Epithelial cell of esophagus (primary cell): ENCODE results near the gene CERS6.
"Not testable (repeated sequence)": the region's sequence is repeated elsewhere in the genome, so short reads cannot be mapped to it uniquely, and the experiment has no call there.

Experiments used
- DNase-seq: peaks from one replicate; pipeline ENCODE4 v3.0.0; 2010; ENCODE audit warnings: low read depth
- H3K4me3 ChIP-seq: 2 replicates; pipeline ENCODE4 v1.5.1; 2011; ENCODE audit warnings: mild to moderate bottlenecking, low read length, control low read depth
- TF ChIP-seq, protein P1 (sequence below): IDR thresholded peaks from 2 replicates; pipeline ENCODE4 v1.5.1; 2011; ENCODE audit warnings: low read depth, mild to moderate bottlenecking, low read length, control low read depth, inconsistent platforms; ENCODE audit not compliant: insufficient read depth; ENCODE audit errors: missing control alignments

Gene CERS6

DNA sequence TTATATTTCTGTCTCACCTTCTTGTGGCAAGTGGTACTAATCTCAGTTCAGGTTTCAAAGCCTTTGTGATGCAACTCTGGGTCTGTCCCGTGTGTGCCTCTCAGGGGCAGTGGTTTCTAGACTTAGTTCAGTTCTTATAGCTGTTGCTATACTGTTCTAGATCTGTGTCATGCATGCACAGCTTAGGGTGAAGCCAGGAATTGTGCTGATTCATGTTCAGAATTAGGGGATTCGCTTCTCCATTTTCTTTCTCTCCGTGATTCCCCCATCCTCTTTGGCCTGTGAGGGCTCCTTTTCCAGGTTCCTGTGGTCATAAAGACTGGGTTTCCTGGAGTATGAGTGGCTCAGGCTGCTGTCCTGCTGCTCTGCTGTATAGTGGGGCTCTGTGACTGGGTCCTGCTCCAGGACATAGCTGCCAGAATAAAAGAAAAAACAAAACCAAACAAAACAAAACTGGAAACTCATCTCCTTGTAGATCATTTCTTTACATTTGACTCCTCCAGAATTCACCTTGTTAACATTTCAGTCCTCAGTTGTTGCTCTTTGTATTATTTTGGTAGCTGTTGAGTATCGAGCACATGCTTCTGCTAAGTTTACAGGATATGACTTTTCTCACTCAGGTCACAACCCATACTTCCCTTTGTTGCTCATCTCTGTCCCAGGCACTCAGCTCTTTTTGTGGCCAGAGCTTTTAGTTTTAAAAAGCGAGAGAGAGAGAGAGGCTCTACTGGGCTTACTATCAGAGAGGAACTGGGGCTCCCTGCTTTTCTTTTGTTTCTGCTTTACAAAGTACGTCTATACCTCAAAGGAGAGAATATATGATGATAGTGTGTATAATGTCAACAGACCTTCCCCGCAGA is 34.2 kb downstream of the CERS6 start:
- TF ChIP-seq, protein P1, sequence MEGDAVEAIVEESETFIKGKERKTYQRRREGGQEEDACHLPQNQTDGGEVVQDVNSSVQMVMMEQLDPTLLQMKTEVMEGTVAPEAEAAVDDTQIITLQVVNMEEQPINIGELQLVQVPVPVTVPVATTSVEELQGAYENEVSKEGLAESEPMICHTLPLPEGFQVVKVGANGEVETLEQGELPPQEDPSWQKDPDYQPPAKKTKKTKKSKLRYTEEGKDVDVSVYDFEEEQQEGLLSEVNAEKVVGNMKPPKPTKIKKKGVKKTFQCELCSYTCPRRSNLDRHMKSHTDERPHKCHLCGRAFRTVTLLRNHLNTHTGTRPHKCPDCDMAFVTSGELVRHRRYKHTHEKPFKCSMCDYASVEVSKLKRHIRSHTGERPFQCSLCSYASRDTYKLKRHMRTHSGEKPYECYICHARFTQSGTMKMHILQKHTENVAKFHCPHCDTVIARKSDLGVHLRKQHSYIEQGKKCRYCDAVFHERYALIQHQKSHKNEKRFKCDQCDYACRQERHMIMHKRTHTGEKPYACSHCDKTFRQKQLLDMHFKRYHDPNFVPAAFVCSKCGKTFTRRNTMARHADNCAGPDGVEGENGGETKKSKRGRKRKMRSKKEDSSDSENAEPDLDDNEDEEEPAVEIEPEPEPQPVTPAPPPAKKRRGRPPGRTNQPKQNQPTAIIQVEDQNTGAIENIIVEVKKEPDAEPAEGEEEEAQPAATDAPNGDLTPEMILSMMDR, result no peak
- DNase-seq, result peak; percentile 54
- H3K4me3 ChIP-seq, result no peak overlapping the region

DNA sequence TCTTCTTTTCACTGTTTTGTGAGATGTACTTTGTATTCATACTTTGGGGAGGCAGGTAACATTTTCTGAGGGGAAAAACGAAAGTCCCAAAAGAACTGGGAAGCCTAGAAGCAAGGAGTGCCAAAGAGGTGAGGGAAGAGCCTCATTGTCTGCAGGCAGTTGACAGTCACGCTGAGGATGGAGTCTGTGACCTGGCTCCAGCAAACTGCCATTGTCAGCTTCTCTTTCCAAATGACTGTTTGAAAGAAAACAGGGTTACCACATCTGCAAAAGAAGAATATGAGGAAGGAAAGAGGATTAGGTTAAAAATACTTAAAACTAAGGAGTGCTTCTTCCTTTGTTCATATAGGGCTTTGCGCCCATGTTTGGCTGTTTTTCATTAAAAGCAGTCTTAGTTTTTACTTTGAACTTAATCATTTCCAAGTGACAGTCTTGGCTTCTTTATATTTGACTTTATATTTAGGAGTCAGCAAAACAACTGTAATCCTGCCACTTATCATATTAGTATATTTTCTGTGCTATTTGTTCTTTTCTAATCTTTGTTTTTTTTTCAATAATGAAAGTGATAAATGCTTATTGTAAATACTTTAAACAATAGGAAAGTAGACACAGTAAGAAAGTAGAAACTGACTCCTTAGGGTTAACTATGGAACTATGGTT is 35.0 kb downstream of the CERS6 start:
- no peak for DNase-seq
- TF ChIP-seq, protein P1, result no peak
- no peak overlapping the region for H3K4me3 ChIP-seq

DNA sequence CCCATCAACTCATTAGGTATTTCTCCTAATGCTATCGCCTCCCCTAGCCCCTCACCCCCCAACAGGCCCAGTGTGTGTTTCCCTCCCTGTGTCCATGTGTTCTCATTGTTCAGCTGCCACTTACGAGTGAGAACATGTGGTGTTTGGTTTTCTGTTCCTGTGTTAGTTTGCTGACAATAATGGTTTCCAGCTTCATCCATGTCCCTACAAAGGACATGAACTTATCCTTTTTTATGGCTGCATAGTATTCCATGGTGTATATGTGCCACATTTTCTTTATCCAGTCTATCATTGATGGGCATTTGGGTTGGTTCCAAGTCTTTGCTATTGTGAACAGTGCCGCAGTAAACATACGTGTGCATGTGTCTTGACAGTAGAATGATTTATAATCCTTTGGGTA is 35.7 kb downstream of the CERS6 start:
- H3K4me3 ChIP-seq, DNase-seq: not testable (repeated sequence)

DNA sequence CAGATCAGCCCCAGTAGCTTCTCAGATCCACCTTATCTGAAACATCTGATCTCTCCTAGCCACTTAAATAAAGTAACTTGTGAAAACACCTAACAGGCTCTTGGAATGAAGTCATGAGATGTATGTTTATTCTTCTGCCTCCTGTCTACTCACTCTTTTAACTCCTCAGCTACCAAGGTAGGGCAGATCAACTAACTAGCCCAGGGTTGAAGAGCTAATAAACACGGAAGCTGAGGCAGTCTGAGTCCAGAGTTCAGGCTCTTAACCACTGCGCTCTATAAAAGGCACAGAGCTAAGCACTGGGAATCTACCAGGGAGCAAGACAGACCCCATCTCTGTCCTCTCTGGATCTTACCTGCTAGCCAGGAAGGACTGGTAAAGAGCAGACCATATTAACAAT is 37.1 kb downstream of the CERS6 start:
- not testable (repeated sequence) for H3K4me3 ChIP-seq, DNase-seq

DNA sequence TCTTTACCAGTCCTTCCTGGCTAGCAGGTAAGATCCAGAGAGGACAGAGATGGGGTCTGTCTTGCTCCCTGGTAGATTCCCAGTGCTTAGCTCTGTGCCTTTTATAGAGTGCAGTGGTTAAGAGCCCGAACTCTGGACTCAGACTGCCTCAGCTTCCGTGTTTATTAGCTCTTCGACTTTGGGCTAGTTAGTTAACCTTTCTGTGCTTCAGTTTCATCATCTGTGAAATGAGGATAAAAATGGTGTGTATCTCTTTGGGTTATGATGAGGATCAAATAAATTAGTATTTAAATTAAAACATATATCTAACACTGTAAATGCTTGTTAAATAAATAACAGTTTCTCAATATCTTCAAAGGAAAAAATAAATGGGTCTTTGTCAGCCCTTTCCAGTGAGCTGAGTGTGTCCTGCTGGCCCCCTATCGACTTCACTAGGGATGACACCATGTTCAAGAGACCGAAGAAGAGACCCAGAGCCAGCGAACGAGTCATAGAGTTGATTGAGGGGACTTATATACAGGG is 38.2 kb downstream of the CERS6 start:
- TF ChIP-seq, protein P1, result peak; percentile 39
- DNase-seq, result peak; percentile 39
- no peak overlapping the region for H3K4me3 ChIP-seq

DNA sequence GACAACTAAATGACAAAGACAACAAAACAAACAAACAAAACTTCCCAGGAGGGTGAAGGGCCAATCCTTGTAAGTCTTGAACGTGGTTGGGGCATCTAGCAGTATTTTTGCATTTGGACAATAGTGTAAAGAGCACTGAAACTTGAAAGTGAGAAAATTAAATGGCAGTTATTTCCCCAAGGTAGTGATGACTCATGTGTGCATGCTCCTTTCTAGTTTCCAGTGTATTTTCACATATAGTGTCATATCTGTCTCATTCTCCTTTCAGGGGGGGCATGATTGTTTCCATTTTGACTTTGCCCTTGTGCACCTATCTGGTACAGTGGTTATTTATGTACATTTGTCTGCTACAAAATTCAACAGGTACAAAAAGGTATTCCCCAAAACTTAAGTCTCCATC is 39.5 kb downstream of the CERS6 start:
- no peak for DNase-seq
- no peak overlapping the region for H3K4me3 ChIP-seq
- TF ChIP-seq, protein P1, result no peak

DNA sequence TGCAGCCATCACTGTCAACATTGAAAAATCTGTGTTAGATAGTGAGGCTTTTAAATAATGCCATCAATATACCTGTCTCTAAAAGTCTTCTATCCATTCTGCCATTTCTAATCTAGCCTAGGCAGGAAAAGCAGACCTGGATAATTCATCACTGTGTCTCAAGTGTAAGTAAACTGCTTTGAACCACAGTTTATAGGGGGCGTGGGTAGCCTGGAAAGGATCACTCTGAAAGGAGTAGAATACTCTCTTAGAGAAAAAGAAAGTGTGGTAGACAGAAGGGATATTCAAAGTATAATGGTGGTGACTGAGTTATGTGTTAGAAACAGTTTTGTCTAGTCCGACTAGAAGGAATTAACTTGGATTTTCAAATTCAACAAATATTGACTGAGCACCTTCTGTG is 40.8 kb downstream of the CERS6 start:
- TF ChIP-seq, protein P1, result no peak
- no peak overlapping the region for H3K4me3 ChIP-seq
- no peak for DNase-seq

DNA sequence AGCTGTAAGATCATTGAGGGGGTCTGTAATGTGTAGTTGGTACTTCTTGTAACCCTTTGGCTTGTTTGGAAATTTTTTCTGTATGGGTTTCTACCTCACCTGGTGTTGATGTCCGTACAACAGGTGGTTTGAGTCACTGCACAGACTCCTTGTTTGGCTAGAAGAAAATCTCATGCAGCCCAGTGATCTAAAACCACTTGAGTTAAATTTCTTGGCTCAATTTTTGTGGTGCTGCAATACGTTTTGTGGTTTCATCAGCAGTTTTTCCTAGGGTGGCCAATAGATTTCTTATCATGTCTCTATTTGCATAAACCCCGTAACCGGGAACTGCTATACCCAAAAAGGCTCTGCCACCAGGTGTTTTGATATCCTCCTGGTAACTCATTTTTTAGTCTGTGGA is 43.4 kb downstream of the CERS6 start:
- DNase-seq, result no peak
- TF ChIP-seq, protein P1, result no peak
- no peak overlapping the region for H3K4me3 ChIP-seq
